Measurements from ENCODE around the gene ADGRV1.

DNA sequence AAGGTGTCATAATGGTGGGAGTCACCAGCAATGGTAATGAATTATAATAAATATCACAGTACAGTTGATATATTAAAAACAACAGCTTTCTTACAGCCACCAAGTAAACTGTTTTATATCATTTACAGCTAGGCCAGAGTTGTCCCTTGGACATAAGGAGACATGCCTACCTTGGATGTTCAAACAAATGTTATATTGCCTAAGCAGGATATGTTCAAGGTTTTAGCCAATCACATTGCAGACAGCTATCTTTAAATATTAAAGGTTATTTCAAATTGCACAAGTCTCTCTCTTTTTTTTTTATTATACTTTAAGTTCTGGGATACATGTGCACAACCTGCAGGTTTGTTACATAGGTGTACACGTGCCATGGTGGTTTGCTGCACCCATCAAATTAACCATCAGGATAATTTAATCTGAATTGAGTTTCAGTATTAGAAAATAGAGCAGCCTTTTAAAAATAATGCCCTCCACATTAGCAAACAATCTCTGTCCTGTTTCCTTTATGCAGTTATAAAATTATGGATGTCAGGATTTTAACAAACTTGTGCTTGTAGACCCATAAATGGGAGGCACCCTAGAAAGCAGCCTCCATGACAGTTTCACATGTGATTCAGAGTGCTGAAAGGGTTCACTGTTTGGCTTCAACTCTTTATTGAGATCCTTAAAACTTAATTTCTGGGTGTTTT is 483.8 kb downstream of the ADGRV1 start:
- TF ChIP-seq, protein P1, sequence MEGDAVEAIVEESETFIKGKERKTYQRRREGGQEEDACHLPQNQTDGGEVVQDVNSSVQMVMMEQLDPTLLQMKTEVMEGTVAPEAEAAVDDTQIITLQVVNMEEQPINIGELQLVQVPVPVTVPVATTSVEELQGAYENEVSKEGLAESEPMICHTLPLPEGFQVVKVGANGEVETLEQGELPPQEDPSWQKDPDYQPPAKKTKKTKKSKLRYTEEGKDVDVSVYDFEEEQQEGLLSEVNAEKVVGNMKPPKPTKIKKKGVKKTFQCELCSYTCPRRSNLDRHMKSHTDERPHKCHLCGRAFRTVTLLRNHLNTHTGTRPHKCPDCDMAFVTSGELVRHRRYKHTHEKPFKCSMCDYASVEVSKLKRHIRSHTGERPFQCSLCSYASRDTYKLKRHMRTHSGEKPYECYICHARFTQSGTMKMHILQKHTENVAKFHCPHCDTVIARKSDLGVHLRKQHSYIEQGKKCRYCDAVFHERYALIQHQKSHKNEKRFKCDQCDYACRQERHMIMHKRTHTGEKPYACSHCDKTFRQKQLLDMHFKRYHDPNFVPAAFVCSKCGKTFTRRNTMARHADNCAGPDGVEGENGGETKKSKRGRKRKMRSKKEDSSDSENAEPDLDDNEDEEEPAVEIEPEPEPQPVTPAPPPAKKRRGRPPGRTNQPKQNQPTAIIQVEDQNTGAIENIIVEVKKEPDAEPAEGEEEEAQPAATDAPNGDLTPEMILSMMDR (IDR thresholded peaks at IDR 0.05) = no peak
- no peak for TF ChIP-seq POLR2A (IDR thresholded peaks at IDR 0.05)

Data from thyroid gland (tissue), 4 donors.